ENCODE data around the gene PAQR5.

- TF ChIP-seq, protein P1, sequence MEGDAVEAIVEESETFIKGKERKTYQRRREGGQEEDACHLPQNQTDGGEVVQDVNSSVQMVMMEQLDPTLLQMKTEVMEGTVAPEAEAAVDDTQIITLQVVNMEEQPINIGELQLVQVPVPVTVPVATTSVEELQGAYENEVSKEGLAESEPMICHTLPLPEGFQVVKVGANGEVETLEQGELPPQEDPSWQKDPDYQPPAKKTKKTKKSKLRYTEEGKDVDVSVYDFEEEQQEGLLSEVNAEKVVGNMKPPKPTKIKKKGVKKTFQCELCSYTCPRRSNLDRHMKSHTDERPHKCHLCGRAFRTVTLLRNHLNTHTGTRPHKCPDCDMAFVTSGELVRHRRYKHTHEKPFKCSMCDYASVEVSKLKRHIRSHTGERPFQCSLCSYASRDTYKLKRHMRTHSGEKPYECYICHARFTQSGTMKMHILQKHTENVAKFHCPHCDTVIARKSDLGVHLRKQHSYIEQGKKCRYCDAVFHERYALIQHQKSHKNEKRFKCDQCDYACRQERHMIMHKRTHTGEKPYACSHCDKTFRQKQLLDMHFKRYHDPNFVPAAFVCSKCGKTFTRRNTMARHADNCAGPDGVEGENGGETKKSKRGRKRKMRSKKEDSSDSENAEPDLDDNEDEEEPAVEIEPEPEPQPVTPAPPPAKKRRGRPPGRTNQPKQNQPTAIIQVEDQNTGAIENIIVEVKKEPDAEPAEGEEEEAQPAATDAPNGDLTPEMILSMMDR (IDR thresholded peaks at IDR 0.05 in 2 of 3, conservative IDR thresholded peaks at IDR 0.05 in 1 of 3; ENCODE audit: borderline replicate concordance in 1 of 3, insufficient read depth in 1 of 3, low read depth in 2 of 3, low read length in 2 of 3) = no peak
- no peak for TF ChIP-seq EGR1 (IDR thresholded peaks at IDR 0.05; ENCODE audit: low read depth)
- no peak for TF ChIP-seq POLR2A (IDR thresholded peaks at IDR 0.05; ENCODE audit: borderline replicate concordance, extremely low read depth, insufficient read depth, insufficient read length)
- no peak for TF ChIP-seq RAD21 (IDR thresholded peaks at IDR 0.05; ENCODE audit: low read depth)
- TF ChIP-seq EZH2phosphoT487 (IDR thresholded peaks at IDR 0.05; ENCODE audit: borderline replicate concordance) = no peak
- TF ChIP-seq ELF1 (IDR thresholded peaks at IDR 0.05; ENCODE audit: borderline replicate concordance, low read depth) = no peak
- no peak for TF ChIP-seq TCF7L2 (IDR thresholded peaks at IDR 0.05; ENCODE audit: borderline replicate concordance, extremely low read depth, insufficient read depth, insufficient read length)
- TF ChIP-seq EZH2 (IDR thresholded peaks at IDR 0.05) = no peak
- no peak for TF ChIP-seq POLR2AphosphoS5 (IDR thresholded peaks at IDR 0.05; ENCODE audit: low read depth, low read length)
- TF ChIP-seq YY1 (IDR thresholded peaks at IDR 0.05; ENCODE audit: extremely low read depth, insufficient replicate concordance, low read depth, low read length) = no peak
- no peak for TF ChIP-seq ATF3 (IDR thresholded peaks at IDR 0.05)
- no peak for TF ChIP-seq ZNF274 (IDR thresholded peaks at IDR 0.05; ENCODE audit: low read depth, low read length)
Measured at GRCh38 chr15:69313432-69314000, 14.8 kb downstream of the PAQR5 start.

Data from HCT116 (cell line).